Naive thymus-derived CD4-positive, alpha-beta T cell (primary cell): Measurements from ENCODE around the gene WFIKKN2. TPM values are rescaled to one million over a fixed set of nuclear protein-coding genes. Genes with fewer than 3 reads are reported as not detected.

Experiments
- ATAC-seq: fragments of 150-1000 bp; cut with Tn5 transposase; 2 replicates; pipeline ENCODE4 v1.10.0; 2021; ENCODE audit warnings: mild to moderate bottlenecking, moderate library complexity
- CTCF ChIA-PET: fragments of 350-600 bp; sonication (Branson Sonifier 250); formaldehyde crosslinking; loops from one replicate; lab custom pipeline; 2021; ENCODE audit warnings: antibody characterized with exemption; lab: Charles Lee
- POLR2A ChIA-PET: fragments of 350-600 bp; sonication (Branson Sonifier 250); formaldehyde crosslinking; loops from one replicate; lab custom pipeline; 2021; ENCODE audit warnings: antibody characterized with exemption, inconsistent platforms; lab: Charles Lee
- DNase-seq, 9 donors: peaks; one replicate each; pipeline versions ENCODE4 v3.0.0 to v3.0.0-alpha.2; 2020 to 2022; ENCODE audit warnings: mixed read lengths in 1 of 9
- H3K27ac ChIP-seq: one replicate; pipeline ENCODE4 v1.7.0; 2013; ENCODE audit warnings: mild to moderate bottlenecking, low read depth, low read length, moderate library complexity
- H3K27me3 ChIP-seq, 2 donors: one replicate each; pipeline ENCODE4 v1.7.0; 2013; ENCODE audit warnings: low read length in 2 of 2, mild to moderate bottlenecking in 2 of 2, moderate library complexity in 2 of 2; ENCODE audit not compliant: control insufficient read depth in 2 of 2, insufficient read depth in 2 of 2
- H3K36me3 ChIP-seq, 3 experiments: 1 replicate in 2 of 3; 2 replicates in 1 of 3; pipeline ENCODE4 v1.7.0; 2013; ENCODE audit warnings: low read length in 3 of 3, mild to moderate bottlenecking in 3 of 3, moderate library complexity in 1 of 3; ENCODE audit not compliant: insufficient read depth in 3 of 3, control insufficient read depth in 2 of 3
- H3K4me1 ChIP-seq, 2 donors: one replicate each; pipeline ENCODE4 v1.7.0; 2013; ENCODE audit warnings: low read length in 2 of 2, mild to moderate bottlenecking in 2 of 2, moderate library complexity in 1 of 2; ENCODE audit not compliant: control insufficient read depth in 2 of 2, insufficient read depth in 2 of 2
- H3K4me3 ChIP-seq: 2 replicates; pipeline ENCODE4 v1.7.0; 2013; ENCODE audit warnings: mild to moderate bottlenecking, low read length
- H3K9me3 ChIP-seq, 3 experiments: 1 replicate in 2 of 3; 2 replicates in 1 of 3; pipeline ENCODE4 v1.7.0; 2013; ENCODE audit warnings: low read length in 3 of 3; ENCODE audit not compliant: control insufficient read depth in 2 of 3
- H3K27ac Mint-ChIP-seq, 9 donors: one replicate each; pipeline ENCODE4 v1.8.0; 2020 to 2022; ENCODE audit warnings: mixed read lengths in 9 of 9, mild to moderate bottlenecking in 8 of 9, moderate library complexity in 5 of 9, inconsistent platforms in 2 of 9
- H3K27me3 Mint-ChIP-seq, 5 donors: one replicate each; pipeline ENCODE4 v1.8.0; 2021 to 2022; ENCODE audit warnings: mixed read lengths in 5 of 5, mild to moderate bottlenecking in 1 of 5
- H3K36me3 Mint-ChIP-seq, 5 donors: one replicate each; pipeline ENCODE4 v1.8.0; 2020 to 2022; ENCODE audit warnings: mixed read lengths in 5 of 5, mild to moderate bottlenecking in 3 of 5, inconsistent platforms in 1 of 5
- H3K4me1 Mint-ChIP-seq, 7 donors: one replicate each; pipeline ENCODE4 v1.8.0; 2020 to 2022; ENCODE audit warnings: mixed read lengths in 7 of 7, mild to moderate bottlenecking in 3 of 7, inconsistent platforms in 1 of 7
- H3K4me3 Mint-ChIP-seq, 10 donors: one replicate each; pipeline ENCODE4 v1.8.0; 2020 to 2022; ENCODE audit warnings: mild to moderate bottlenecking in 10 of 10, mixed read lengths in 10 of 10, moderate library complexity in 6 of 10, inconsistent platforms in 2 of 10
- H3K9me3 Mint-ChIP-seq, 11 donors: one replicate each; pipeline ENCODE4 v1.8.0; 2020 to 2022; ENCODE audit warnings: mixed read lengths in 11 of 11, mild to moderate bottlenecking in 4 of 11, inconsistent platforms in 1 of 11, moderate library complexity in 1 of 11
- intact Hi-C, 2 donors: fragments of 100-400 bp; cut with micrococcal nuclease; formaldehyde crosslinking; loops; one replicate each; pipeline ENCODE4 v1.15.1; 2023
- polyA plus RNA-seq, 2 donors: library from polyadenylated mRNA; unstranded; fragments of 300-500 nt; fragmentation: Illumina TruSeq; gene quantifications; one replicate each; pipeline ENCODE4 v1.2.3, GENCODE V29; 2021
- total RNA-seq, 6 experiments: library from RNA in 5 of 6; stranded (reverse) in 5 of 6; gene quantifications; 1 replicate in 5 of 6; 2 replicates in 1 of 6; pipeline ENCODE4 v1.2.3 and lab custom pipeline; 2021 to 2026

Gene WFIKKN2
- total and polyA plus RNA-seq, 7 experiments from 2014 or later = not detected

- intact Hi-C loops = no loop called here
- Histone ChIP-seq H3K4me1 (no peaks in the 10 kb centered on the region), H3K4me3 (no peak overlapping the region), H3K27me3 (no peaks in the 10 kb centered on the region), H3K36me3 (no peaks in the 10 kb centered on the region), H3K27ac (no peak overlapping the region), H3K9me3 (no peaks in the 10 kb centered on the region)
- DNase-seq = no peak
- Mint-ChIP-seq H3K4me3 (no peak overlapping the region), H3K4me1 (no peaks in the 10 kb centered on the region), H3K27me3 (peaks cover 0 to 11% (median 0%) of the 10 kb centered on the region in 5 donors), H3K27ac (no peak overlapping the region), H3K36me3 (no peaks in the 10 kb centered on the region), H3K9me3 (no peaks in the 10 kb centered on the region)
- POLR2A ChIA-PET = no interaction called here
- CTCF ChIA-PET = interaction anchor here (1.0 kb wide), 1 partner anchor 26 kb away, joined by 3 read pairs; no protein-coding TSS in a partner anchor
- no peak for ATAC-seq
Observed at GRCh38 chr17:50808888-50809287, 26.5 kb upstream of the WFIKKN2 start.

GRCh38 chr17:50813583-50813982 lies 21.8 kb upstream of the WFIKKN2 start:
- CTCF ChIA-PET = no interaction called here
- intact Hi-C loops = no loop called here

DNA sequence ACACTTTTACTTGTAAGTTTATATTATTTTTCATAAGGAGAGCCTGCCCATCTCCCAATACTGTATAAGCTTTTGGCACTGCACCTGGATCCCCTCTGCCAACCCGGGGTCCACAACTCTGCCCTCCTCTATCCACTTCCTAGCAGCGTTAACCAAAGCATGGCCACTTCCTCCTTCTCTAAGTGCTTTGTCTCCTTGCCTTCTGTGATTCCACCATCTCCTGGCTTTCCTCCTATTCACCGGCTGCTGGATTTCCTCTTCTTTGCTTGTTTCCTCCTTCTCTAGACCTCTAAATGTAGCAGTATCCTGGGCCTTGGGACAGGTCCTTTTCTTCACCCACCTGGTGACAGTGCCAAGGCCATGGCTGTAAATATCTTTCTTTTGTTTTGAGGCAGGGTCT lies 20.0 kb upstream of the WFIKKN2 start:
- no peak overlapping the region for H3K4me3 ChIP-seq
- H3K36me3 Mint-ChIP-seq = no peaks in the 10 kb centered on the region
- no peak for DNase-seq
- ATAC-seq = no peak
- no peak overlapping the region for H3K27ac Mint-ChIP-seq
- no peak overlapping the region for H3K4me3 Mint-ChIP-seq
- H3K27me3 Mint-ChIP-seq = peaks cover 6 to 30% (median 8%) of the 10 kb centered on the region in 5 donors
- H3K4me1 Mint-ChIP-seq = peaks cover 0 to 9% (median 3%) of the 10 kb centered on the region in 7 donors
- no peaks in the 10 kb centered on the region for H3K27me3 ChIP-seq
- no peak overlapping the region for H3K27ac ChIP-seq
- no peaks in the 10 kb centered on the region for H3K9me3 ChIP-seq
- ChIA-PET CTCF (interaction anchor here (0.6 to 1.0 kb wide), 3 partner anchors 141 to 1039 kb away, joined by 3 read pairs; no protein-coding TSS in a partner anchor), POLR2A (no interaction called here)
- intact Hi-C loops = no loop called here
- peaks cover 0 to 2% (median 0%) of the 10 kb centered on the region in 11 donors for H3K9me3 Mint-ChIP-seq
- H3K4me1 ChIP-seq = no peaks in the 10 kb centered on the region
- H3K36me3 ChIP-seq = no peaks in the 10 kb centered on the region

More at GRCh38 chr17:50813583-50813982, 21.8 kb upstream of the WFIKKN2 start:
- Mint-ChIP-seq H3K27ac (no peak overlapping the region), H3K4me1 (peaks cover 0 to 3% (median 0%) of the 10 kb centered on the region in 7 donors), H3K9me3 (peaks cover 0 to 2% (median 0%) of the 10 kb centered on the region in 11 donors), H3K27me3 (peaks cover 4 to 29% (median 7%) of the 10 kb centered on the region in 5 donors), H3K4me3 (no peak overlapping the region), H3K36me3 (no peaks in the 10 kb centered on the region)
- Histone ChIP-seq H3K4me3 (no peak overlapping the region), H3K27me3 (no peaks in the 10 kb centered on the region), H3K27ac (no peak overlapping the region), H3K4me1 (no peaks in the 10 kb centered on the region), H3K9me3 (no peaks in the 10 kb centered on the region), H3K36me3 (no peaks in the 10 kb centered on the region)
- no peak for ATAC-seq
- no peak for DNase-seq
- POLR2A ChIA-PET = no interaction called here

DNA sequence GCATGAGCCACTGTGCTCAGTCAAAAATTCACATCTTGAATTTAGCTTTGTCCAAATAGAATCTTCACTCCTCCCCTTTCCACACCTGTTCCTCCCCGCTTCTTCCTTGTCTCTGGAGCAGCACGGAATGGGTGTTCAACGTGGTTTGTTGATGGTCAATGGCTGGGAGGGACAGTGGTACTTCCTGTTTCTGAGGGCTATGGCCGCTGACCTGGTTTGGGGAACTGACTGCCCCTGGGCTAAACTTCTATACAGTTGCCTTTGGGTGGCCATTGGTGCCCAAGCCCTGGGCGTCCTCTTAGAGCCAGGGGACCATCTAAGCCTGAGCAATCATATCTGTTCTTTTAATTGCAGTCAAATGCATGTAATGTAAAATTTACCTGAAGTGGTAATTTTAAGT lies 19.1 kb upstream of the WFIKKN2 start:
- Mint-ChIP-seq H3K4me1 (peaks cover 0 to 9% (median 3%) of the 10 kb centered on the region in 7 donors), H3K27me3 (peaks cover 6 to 27% (median 8%) of the 10 kb centered on the region in 5 donors), H3K9me3 (peaks cover 0 to 2% (median 0%) of the 10 kb centered on the region in 11 donors), H3K36me3 (no peaks in the 10 kb centered on the region), H3K27ac (no peak overlapping the region), H3K4me3 (no peak overlapping the region)
- no peaks in the 10 kb centered on the region for H3K4me1 ChIP-seq
- H3K4me3 ChIP-seq = no peak overlapping the region
- ChIA-PET POLR2A (no interaction called here), CTCF (interaction anchor here (0.6 to 1.6 kb wide), 4 partner anchors 140 to 247 kb away, joined by 3 to 9 read pairs (median 4); no protein-coding TSS in a partner anchor)
- H3K9me3 ChIP-seq = no peaks in the 10 kb centered on the region
- H3K36me3 ChIP-seq = no peaks in the 10 kb centered on the region
- no peak for DNase-seq
- ATAC-seq = no peak
- intact Hi-C loops = loop anchor here in 1 of 2 donors (2.0 kb wide), 1 partner anchor 33 kb away; no protein-coding TSS in a partner anchor
- no peak overlapping the region for H3K27ac ChIP-seq
- no peaks in the 10 kb centered on the region for H3K27me3 ChIP-seq

- ATAC-seq (peak; percentile 88), DNase-seq (peak in 8 of 9 donors; percentile 32 to 67 (median 50))
- H3K4me1 ChIP-seq = no peaks in the 10 kb centered on the region
- no peaks in the 10 kb centered on the region for H3K36me3 ChIP-seq
- peak overlapping the region in 3 of 10 donors; percentile 26 to 38 (median 32) for H3K4me3 Mint-ChIP-seq
- H3K4me3 ChIP-seq = no peak overlapping the region
- H3K36me3 Mint-ChIP-seq = no peaks in the 10 kb centered on the region
- H3K9me3 Mint-ChIP-seq = peaks cover 0 to 2% (median 0%) of the 10 kb centered on the region in 11 donors
- no peak overlapping the region for H3K27ac Mint-ChIP-seq
- ChIA-PET POLR2A (no interaction called here), CTCF (interaction anchor here (0.7 to 1.6 kb wide), 4 partner anchors 35 to 248 kb away, joined by 3 to 12 read pairs (median 6); no protein-coding TSS in a partner anchor)
- H3K4me1 Mint-ChIP-seq = peaks cover 0 to 9% (median 3%) of the 10 kb centered on the region in 7 donors
- H3K27me3 ChIP-seq = no peaks in the 10 kb centered on the region
- H3K27me3 Mint-ChIP-seq = peaks cover 6 to 33% (median 13%) of the 10 kb centered on the region in 5 donors
- intact Hi-C loops = loop anchor here in 1 of 2 donors (1.0 to 2.0 kb wide), 5 partner anchors 34 to 336 kb away; partner anchors contain the start of gene NME1
- no peak overlapping the region for H3K27ac ChIP-seq
- no peaks in the 10 kb centered on the region for H3K9me3 ChIP-seq
Observed at GRCh38 chr17:50816771-50817751, 18.3 kb upstream of the WFIKKN2 start.

GRCh38 chr17:50817838-50818237 lies 17.5 kb upstream of the WFIKKN2 start:
- intact Hi-C loops = loop anchor here in 1 of 2 donors (1.0 to 2.0 kb wide), 5 partner anchors 34 to 335 kb away; partner anchors contain the start of gene NME1
- H3K9me3 ChIP-seq = no peaks in the 10 kb centered on the region
- H3K36me3 ChIP-seq = no peaks in the 10 kb centered on the region
- H3K27ac ChIP-seq = no peak overlapping the region
- H3K4me1 ChIP-seq = no peaks in the 10 kb centered on the region
- no peak overlapping the region for H3K4me3 ChIP-seq
- no peak overlapping the region for H3K27ac Mint-ChIP-seq
- peaks cover 0 to 2% (median 0%) of the 10 kb centered on the region in 11 donors for H3K9me3 Mint-ChIP-seq
- POLR2A ChIA-PET = no interaction called here
- no peak overlapping the region for H3K4me3 Mint-ChIP-seq
- H3K27me3 ChIP-seq = no peaks in the 10 kb centered on the region
- no peaks in the 10 kb centered on the region for H3K36me3 Mint-ChIP-seq
- H3K27me3 Mint-ChIP-seq = peaks cover 6 to 34% (median 13%) of the 10 kb centered on the region in 5 donors
- peaks cover 0 to 9% (median 3%) of the 10 kb centered on the region in 7 donors for H3K4me1 Mint-ChIP-seq
- DNase-seq (no peak), ATAC-seq (no peak)
- CTCF ChIA-PET = interaction anchor here (1.3 to 1.5 kb wide), 2 partner anchors 9 to 34 kb away, joined by 4 to 12 read pairs; no protein-coding TSS in a partner anchor
